ENCODE data around the gene DPYSL5.

GRCh38 chr2:26952374-26952773 is 104.4 kb downstream of the DPYSL5 start:
- TF ChIP-seq CTCF (conservative IDR thresholded peaks at IDR 0.05 in 1 of 2, IDR thresholded peaks at IDR 0.05 in 1 of 2; ENCODE audit: low read depth in 1 of 2, low read length in 2 of 2) (no peak), EZH2 (IDR thresholded peaks at IDR 0.05; ENCODE audit: low read length, missing control alignments) (no peak)
